Suprapubic skin (tissue), 4 donors: ENCODE data around the gene AACS. TPM values are rescaled to one million over a fixed set of nuclear protein-coding genes. Genes with fewer than 3 reads are reported as not detected.
A peak's percentile ranks its signal among the peaks of the same experiment; 100 is the strongest.

Experiments used
- DNase-seq, 2 donors: peaks; one replicate each; pipeline ENCODE4 v3.0.0-alpha.2; 2019; ENCODE audit warnings: low spot score in 2 of 2
- H3K27ac ChIP-seq: fragments of 200-600 bp; sonication (generic); one replicate; pipeline ENCODE4 v1.5.1; 2019
- H3K27me3 ChIP-seq: fragments of 200-600 bp; sonication (generic); one replicate; pipeline ENCODE4 v1.5.1; 2019
- H3K36me3 ChIP-seq: fragments of 200-600 bp; sonication (generic); one replicate; pipeline ENCODE4 v1.5.1; 2019
- H3K4me1 ChIP-seq: fragments of 200-600 bp; sonication (generic); one replicate; pipeline ENCODE4 v1.5.1; 2019
- H3K4me3 ChIP-seq: fragments of 200-600 bp; sonication (generic); one replicate; pipeline ENCODE4 v1.5.1; 2019; ENCODE audit warnings: mild to moderate bottlenecking
- H3K9me3 ChIP-seq: fragments of 200-600 bp; sonication (generic); one replicate; pipeline ENCODE4 v1.5.1; 2019
- CTCF ChIP-seq, 2 donors: fragments of 200-600 bp in 1 of 2; fragments of 450-650 bp in 1 of 2; sonication (generic) in 1 of 2; IDR thresholded peaks; one replicate each; pipeline ENCODE4 v1.5.1; 2016 to 2019; ENCODE audit warnings: antibody characterized with exemption in 2 of 2, mild to moderate bottlenecking in 1 of 2, moderate library complexity in 1 of 2
- EP300 ChIP-seq: sonication (generic); formaldehyde crosslinking; IDR thresholded peaks from one replicate; pipeline ENCODE4 v1.6.1; 2017; ENCODE audit warnings: antibody characterized with exemption
- POLR2A ChIP-seq, 2 donors: fragments of 450-650 bp; IDR thresholded peaks; one replicate each; pipeline ENCODE4 v1.6.1; 2017; ENCODE audit warnings: antibody characterized with exemption in 2 of 2, mild to moderate bottlenecking in 2 of 2, moderate library complexity in 2 of 2
- POLR2AphosphoS5 ChIP-seq, 3 donors: sonication (generic); formaldehyde crosslinking; IDR thresholded peaks; one replicate each; pipeline ENCODE4 v1.6.1; 2017; ENCODE audit warnings: antibody characterized with exemption in 3 of 3
- WGBS: methylation state at CpG from one replicate; pipeline ENCODE4 v1.1.5; 2018; 5-methylcytosine and 5-hydroxymethylcytosine counted together
- total RNA-seq, 4 donors: library from RNA; depleted of rRNA; stranded (reverse); fragments of >200 nt; gene quantifications; one replicate each; pipeline ENCODE4 v1.1.0, GENCODE V29; 2016

Gene AACS
- total RNA-seq, 4 donors from 2014 or later, result 69.0 to 103 (median 77.0) TPM

GRCh38 chr12:125181107-125181506 is 115.9 kb downstream of the AACS start:
- Histone ChIP-seq H3K9me3 (no peaks in the 10 kb centered on the region), H3K4me3 (no peak overlapping the region), H3K27me3 (peaks cover 50% of the 10 kb centered on the region), H3K4me1 (peaks cover 14% of the 10 kb centered on the region), H3K36me3 (no peaks in the 10 kb centered on the region), H3K27ac (no peak overlapping the region)
- WGBS, result 80% methylated on average over 1 of the region's 1 CpG
- DNase-seq, result no peak
- TF ChIP-seq POLR2AphosphoS5 (IDR thresholded peaks at IDR 0.05) (no peak), EP300 (no peak), CTCF (IDR thresholded peaks at IDR 0.05) (no peak), POLR2A (IDR thresholded peaks at IDR 0.05) (no peak)

GRCh38 chr12:125183187-125184067 is 118.2 kb downstream of the AACS start:
- H3K36me3 ChIP-seq, result no peaks in the 10 kb centered on the region
- H3K27me3 ChIP-seq, result peaks cover 65% of the 10 kb centered on the region
- no peak overlapping the region for H3K4me3 ChIP-seq
- no peak overlapping the region for H3K27ac ChIP-seq
- no peaks in the 10 kb centered on the region for H3K9me3 ChIP-seq
- no peak for TF ChIP-seq POLR2AphosphoS5 (IDR thresholded peaks at IDR 0.05)
- TF ChIP-seq EP300, result no peak
- no peak for TF ChIP-seq POLR2A (IDR thresholded peaks at IDR 0.05)
- TF ChIP-seq CTCF (IDR thresholded peaks at IDR 0.05), result peak; percentile 93 to 99
- WGBS, result 11% methylated on average over 19 of the region's 27 CpGs
- peak in 1 of 2 donors; percentile 78 for DNase-seq
- H3K4me1 ChIP-seq, result peaks cover 31% of the 10 kb centered on the region

- no peaks in the 10 kb centered on the region for H3K9me3 ChIP-seq
- TF ChIP-seq EP300, result no peak
- no peak for TF ChIP-seq POLR2AphosphoS5 (IDR thresholded peaks at IDR 0.05)
- no peak for TF ChIP-seq CTCF (IDR thresholded peaks at IDR 0.05)
- no peak for TF ChIP-seq POLR2A (IDR thresholded peaks at IDR 0.05)
- no peaks in the 10 kb centered on the region for H3K36me3 ChIP-seq
- H3K4me1 ChIP-seq, result peaks cover 32% of the 10 kb centered on the region
- H3K4me3 ChIP-seq, result no peak overlapping the region
- 51% methylated on average over 15 of the region's 16 CpGs for WGBS
- H3K27me3 ChIP-seq, result peaks cover 75% of the 10 kb centered on the region
- DNase-seq, result no peak
- H3K27ac ChIP-seq, result no peak overlapping the region
Observed at GRCh38 chr12:125184213-125184967, 119.2 kb downstream of the AACS start.

GRCh38 chr12:125185311-125185739 is 120.1 kb downstream of the AACS start:
- Histone ChIP-seq H3K4me3 (peak overlapping the region; percentile 44), H3K9me3 (no peaks in the 10 kb centered on the region), H3K4me1 (peaks cover 32% of the 10 kb centered on the region), H3K27me3 (peaks cover 84% of the 10 kb centered on the region), H3K27ac (no peak overlapping the region), H3K36me3 (no peaks in the 10 kb centered on the region)
- WGBS, result no CpG with 5 or more reads among the region's 21 CpGs
- no peak for DNase-seq
- TF ChIP-seq POLR2AphosphoS5 (IDR thresholded peaks at IDR 0.05), result no peak
- no peak for TF ChIP-seq CTCF (IDR thresholded peaks at IDR 0.05)
- no peak for TF ChIP-seq POLR2A (IDR thresholded peaks at IDR 0.05)
- no peak for TF ChIP-seq EP300
